ENCODE results near the gene AGAP1.

The AGAP1 gene

DNA sequence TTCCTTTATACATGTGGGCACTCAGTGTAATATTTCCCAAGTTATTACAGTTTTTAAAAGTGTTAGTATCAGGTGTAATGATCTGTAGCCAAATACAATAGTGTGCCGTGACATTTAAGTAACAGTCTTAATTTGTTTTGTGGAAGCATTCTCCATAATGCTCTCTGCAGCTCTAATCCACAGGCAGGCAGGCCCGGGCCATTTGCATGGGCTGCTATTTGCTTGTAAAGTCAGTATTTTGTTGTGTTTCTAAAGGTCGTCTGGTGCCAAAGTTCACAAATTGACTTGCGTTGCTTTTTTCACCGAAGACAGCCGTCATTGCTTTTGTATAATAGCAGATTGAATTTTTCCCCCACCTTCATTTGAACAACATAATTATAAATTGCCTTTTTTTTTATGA is 521.3 kb downstream of the AGAP1 start:
- POLR2A ChIA-PET, result no interaction called here
- no peak for DNase-seq (ENCODE audit: extremely low spot score)
- CTCF ChIA-PET, result no interaction called here
- TF ChIP-seq, protein P1, sequence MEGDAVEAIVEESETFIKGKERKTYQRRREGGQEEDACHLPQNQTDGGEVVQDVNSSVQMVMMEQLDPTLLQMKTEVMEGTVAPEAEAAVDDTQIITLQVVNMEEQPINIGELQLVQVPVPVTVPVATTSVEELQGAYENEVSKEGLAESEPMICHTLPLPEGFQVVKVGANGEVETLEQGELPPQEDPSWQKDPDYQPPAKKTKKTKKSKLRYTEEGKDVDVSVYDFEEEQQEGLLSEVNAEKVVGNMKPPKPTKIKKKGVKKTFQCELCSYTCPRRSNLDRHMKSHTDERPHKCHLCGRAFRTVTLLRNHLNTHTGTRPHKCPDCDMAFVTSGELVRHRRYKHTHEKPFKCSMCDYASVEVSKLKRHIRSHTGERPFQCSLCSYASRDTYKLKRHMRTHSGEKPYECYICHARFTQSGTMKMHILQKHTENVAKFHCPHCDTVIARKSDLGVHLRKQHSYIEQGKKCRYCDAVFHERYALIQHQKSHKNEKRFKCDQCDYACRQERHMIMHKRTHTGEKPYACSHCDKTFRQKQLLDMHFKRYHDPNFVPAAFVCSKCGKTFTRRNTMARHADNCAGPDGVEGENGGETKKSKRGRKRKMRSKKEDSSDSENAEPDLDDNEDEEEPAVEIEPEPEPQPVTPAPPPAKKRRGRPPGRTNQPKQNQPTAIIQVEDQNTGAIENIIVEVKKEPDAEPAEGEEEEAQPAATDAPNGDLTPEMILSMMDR (IDR thresholded peaks at IDR 0.05; ENCODE audit: control extremely low read depth, extremely low read depth, low read depth, missing control alignments), result no peak

DNA sequence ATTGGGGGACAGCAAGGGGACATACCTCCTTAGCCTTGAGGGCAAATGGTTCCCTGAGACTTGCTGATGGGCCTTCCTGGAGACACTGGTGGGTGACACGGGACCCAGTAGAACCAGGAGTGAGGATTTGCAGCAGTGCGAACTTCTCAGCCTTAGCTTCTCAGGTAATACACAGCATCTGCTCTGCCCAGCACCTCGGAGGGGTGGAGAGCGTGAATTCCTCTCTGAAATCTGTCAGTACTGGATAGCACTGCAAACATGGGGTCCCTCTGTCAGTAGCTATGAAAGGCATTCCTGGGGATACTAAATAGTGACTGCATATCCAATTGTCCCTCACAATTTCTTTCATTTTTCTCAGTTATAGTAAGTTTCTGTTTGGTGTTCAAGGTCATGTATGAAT is 522.7 kb downstream of the AGAP1 start:
- TF ChIP-seq, protein P1 (IDR thresholded peaks at IDR 0.05; ENCODE audit: control extremely low read depth, extremely low read depth, low read depth, missing control alignments), result no peak
- CTCF ChIA-PET, result no interaction called here
- POLR2A ChIA-PET, result no interaction called here
- DNase-seq (ENCODE audit: extremely low spot score), result no peak

DNA sequence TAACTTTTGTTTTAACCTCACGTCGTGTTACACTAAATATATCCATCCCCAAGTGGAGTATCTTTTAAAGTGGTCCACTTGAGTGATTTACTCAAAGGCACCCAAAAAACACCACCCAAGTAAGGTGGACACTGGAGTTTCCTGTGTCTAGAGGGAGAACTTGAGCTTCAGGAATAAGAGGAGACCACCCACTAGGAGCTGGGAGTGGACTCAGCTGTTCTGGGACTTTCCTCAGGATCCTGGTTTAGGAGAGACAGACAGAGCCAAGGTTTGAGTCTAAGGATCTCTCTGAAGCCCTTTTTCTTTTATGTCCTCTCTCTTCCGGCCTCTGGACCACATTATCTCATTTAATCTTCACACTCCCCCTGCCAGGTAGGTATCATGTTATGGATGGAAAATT is 523.6 kb downstream of the AGAP1 start:
- no peak for DNase-seq (ENCODE audit: extremely low spot score)
- ChIA-PET POLR2A (no interaction called here), CTCF (interaction anchor here (1.2 kb wide), 1 partner anchor 53 kb away, joined by 3 read pairs; no protein-coding TSS in a partner anchor)
- TF ChIP-seq, protein P1 (IDR thresholded peaks at IDR 0.05; ENCODE audit: control extremely low read depth, extremely low read depth, low read depth, missing control alignments), result no peak

DNA sequence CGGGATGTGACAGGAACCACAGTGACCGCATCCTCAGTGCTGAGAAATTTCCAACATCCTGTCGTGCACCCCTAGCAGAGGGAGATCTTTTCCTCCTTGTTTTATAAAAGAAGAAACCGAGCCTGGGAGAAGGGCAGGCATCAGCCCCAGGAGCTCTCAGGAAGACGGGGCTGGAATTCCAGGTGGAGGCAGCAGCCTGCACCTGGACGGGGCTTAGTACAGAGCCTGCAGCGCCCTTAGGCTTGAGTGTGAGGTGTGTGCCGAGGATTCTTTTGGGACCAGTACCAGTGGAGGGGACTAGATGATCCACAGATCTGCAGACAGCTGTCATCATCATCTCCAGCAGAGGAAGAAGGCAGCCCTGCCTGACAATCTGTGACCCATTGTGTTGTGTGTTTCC is 525.6 kb downstream of the AGAP1 start:
- CTCF ChIA-PET, result no interaction called here
- TF ChIP-seq, protein P1 (IDR thresholded peaks at IDR 0.05; ENCODE audit: control extremely low read depth, extremely low read depth, low read depth, missing control alignments), result no peak

DNA sequence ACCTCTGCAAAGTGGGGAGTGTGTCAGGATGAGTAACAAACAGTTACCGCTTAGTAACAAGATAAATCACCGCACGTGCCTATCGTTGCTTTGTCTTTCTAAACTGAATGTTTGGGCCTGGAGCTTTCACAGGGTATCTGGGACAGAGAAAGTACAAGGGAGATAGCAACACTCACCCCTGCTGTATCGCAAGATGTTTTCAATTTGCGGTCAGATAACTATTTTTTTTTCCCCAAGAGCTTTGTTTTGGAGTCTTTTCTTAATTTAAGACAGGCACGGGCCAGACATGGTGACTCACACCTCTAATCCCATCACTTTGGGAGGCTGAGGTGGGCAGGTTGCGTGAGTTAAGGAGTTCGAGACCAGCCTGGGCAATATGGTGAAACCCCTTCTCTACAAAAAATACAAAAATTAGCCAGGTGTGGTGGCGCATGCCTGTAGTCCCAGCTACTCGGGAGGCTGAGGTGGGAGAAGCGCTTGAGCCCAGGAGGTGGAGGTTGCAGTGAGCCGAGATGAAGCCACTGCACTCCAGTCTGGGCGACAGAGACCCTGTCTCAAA is 527.7 kb downstream of the AGAP1 start:
- ChIA-PET POLR2A (no interaction called here), CTCF (interaction anchor here (1.5 kb wide), 1 partner anchor 16 kb away, joined by 5 read pairs; no protein-coding TSS in a partner anchor)
- TF ChIP-seq, protein P1 (IDR thresholded peaks at IDR 0.05; ENCODE audit: control extremely low read depth, extremely low read depth, low read depth, missing control alignments), result no peak
- DNase-seq (ENCODE audit: extremely low spot score), result no peak

More for the DNA sequence above, 525.6 kb downstream of the AGAP1 start:
- POLR2A ChIA-PET, result no interaction called here
- DNase-seq (ENCODE audit: extremely low spot score), result no peak

DNA sequence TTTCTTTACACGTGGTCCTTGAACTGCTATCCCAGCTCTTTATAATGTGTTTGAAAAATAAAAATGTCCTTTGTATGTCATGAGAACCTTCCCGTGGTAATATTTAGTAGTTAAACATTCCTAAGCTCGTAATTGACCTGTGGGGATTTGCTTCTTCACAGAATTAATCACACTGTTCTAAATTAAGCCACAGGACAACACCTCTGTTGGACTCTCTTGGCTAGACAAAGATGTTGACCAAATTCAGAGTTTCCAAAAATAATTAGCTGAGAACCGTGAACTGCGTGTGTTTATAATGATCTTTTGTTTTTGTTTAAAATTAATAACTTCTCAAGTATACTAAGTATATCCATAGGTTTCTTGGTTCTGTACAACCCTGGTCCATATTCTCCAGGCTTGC is 528.3 kb downstream of the AGAP1 start:
- CTCF ChIA-PET, result interaction anchor here (1.5 kb wide), 1 partner anchor 16 kb away, joined by 5 read pairs; no protein-coding TSS in a partner anchor
- POLR2A ChIA-PET, result no interaction called here
- TF ChIP-seq, protein P1 (IDR thresholded peaks at IDR 0.05; ENCODE audit: control extremely low read depth, extremely low read depth, low read depth, missing control alignments), result no peak
- no peak for DNase-seq (ENCODE audit: extremely low spot score)

Data from GM10248 (cell line).